HUES48 (cell line): ENCODE measurements around the gene DDA1.
"Not testable (repeated sequence)": the region's sequence is repeated elsewhere in the genome, so short reads cannot be mapped to it uniquely, and the experiment has no call there.

Experiments
- H3K27ac ChIP-seq: one replicate; pipeline ENCODE4 v1.7.0; 2013; ENCODE audit warnings: low read depth, low read length, inconsistent platforms
- H3K27me3 ChIP-seq: 2 replicates; pipeline ENCODE4 v1.6.1; 2013; ENCODE audit warnings: mild to moderate bottlenecking, low read length; ENCODE audit not compliant: control insufficient read depth, insufficient read depth
- H3K36me3 ChIP-seq: 2 replicates; pipeline ENCODE4 v1.6.1; 2013; ENCODE audit warnings: low read length; ENCODE audit not compliant: control insufficient read depth, insufficient read depth
- H3K4me1 ChIP-seq: 2 replicates; pipeline ENCODE4 v1.6.1; 2013; ENCODE audit warnings: mild to moderate bottlenecking, low read length; ENCODE audit not compliant: control insufficient read depth, insufficient read depth
- H3K4me3 ChIP-seq: 2 replicates; pipeline ENCODE4 v1.5.1; 2013; ENCODE audit warnings: mild to moderate bottlenecking, low read depth, low read length
- H3K9ac ChIP-seq: 2 replicates; pipeline ENCODE4 v1.6.1; 2013; ENCODE audit warnings: mild to moderate bottlenecking, low read depth, low read length, moderate library complexity
- H3K9me3 ChIP-seq: 2 replicates; pipeline ENCODE4 v1.6.1; 2013; ENCODE audit warnings: low read length; ENCODE audit not compliant: control insufficient read depth, insufficient read depth

Gene DDA1

DNA sequence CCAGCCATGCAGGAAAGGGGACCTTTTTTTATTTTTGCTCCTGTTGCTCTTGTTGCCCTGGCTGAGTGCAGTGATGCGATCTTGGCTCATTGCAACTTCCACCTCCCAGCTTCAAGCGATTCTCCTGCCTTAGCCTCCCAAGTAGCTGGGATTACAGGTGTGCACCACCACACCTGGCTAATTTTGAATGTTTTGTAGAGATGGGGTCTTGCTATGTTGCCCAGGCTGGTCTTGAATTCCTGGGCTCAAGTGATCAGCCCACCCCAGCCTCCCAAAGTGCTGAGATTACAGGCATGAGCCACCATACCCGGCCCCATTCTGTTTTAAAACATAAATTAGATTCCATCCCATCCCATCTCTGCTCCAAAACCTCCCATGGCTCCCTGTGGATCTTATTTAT is 34.5 kb upstream of the DDA1 start:
- peaks cover 81% of the 10 kb centered on the region for H3K36me3 ChIP-seq
- H3K4me3 ChIP-seq, H3K27ac ChIP-seq, H3K9ac ChIP-seq, H3K27me3 ChIP-seq, H3K4me1 ChIP-seq, H3K9me3 ChIP-seq: not testable (repeated sequence)

DNA sequence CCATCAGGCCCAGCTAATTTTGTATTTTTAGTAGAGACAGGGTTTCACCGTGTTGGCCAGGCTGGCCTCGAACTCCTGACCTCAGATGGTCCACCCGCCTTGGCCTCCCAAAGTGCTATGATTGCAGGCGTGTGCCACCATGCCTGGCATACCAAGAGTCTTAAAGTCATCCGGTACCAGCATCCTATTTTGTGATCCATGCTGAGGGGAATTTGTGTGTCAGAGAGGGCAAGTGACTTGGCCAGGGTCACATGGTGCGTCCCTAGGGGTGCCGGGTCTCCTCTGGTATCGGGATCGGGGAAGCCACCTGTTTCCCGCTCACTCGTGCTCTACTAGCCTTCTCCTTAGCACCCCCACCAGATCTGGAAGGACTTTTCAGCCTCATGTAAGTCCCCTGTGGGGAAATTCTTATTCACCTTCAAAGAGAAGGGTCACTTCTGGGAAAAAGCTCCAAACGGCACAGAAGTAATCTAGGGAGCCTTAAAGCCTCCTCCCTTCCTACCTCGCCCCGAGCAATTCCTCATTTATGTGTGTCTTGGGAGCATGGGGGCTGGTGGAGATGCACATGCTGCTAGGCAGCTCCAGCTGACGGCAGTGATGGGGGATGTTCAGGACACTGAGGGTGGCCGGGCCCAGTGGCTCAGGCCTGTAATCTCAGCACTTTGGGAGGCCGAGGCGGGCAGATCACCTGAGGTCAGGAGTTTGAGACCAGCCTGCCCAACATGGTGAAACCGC is 33.8 kb upstream of the DDA1 start:
- H3K36me3 ChIP-seq: peaks cover 76% of the 10 kb centered on the region
- no peak overlapping the region for H3K9ac ChIP-seq
- no peaks in the 10 kb centered on the region for H3K27me3 ChIP-seq
- no peaks in the 10 kb centered on the region for H3K9me3 ChIP-seq
- H3K4me1 ChIP-seq: no peaks in the 10 kb centered on the region
- no peak overlapping the region for H3K4me3 ChIP-seq
- no peak overlapping the region for H3K27ac ChIP-seq

- Histone ChIP-seq H3K4me1 (no peaks in the 10 kb centered on the region), H3K4me3 (no peak overlapping the region), H3K36me3 (peaks cover 55% of the 10 kb centered on the region)
Measured at GRCh38 chr19:17279436-17279835, 29.9 kb upstream of the DDA1 start.

GRCh38 chr19:17281391-17282304 is 27.7 kb upstream of the DDA1 start, which contains the start of gene ANKLE1:
Gene ANKLE1 (plus strand): TSS chr19:17281901. CDS start chr19:17281921, 20 bp downstream.
- no peak within 1 kb of the TSS; the same call in 1 of the 2 replicates for H3K9ac ChIP-seq
- H3K4me3 ChIP-seq: peak within 1 kb of the TSS; percentile 63
- H3K27ac ChIP-seq: no peak within 1 kb of the TSS
- no peaks in the 10 kb centered on the region for H3K4me1 ChIP-seq
- H3K9me3 ChIP-seq: no peaks in the 10 kb centered on the region
- H3K36me3 ChIP-seq: peaks cover 46% of the 10 kb centered on the region
- H3K27me3 ChIP-seq: peaks cover 9% of the 10 kb centered on the region; the same call in 1 of the 2 replicates

More at GRCh38 chr19:17279436-17279835, 29.9 kb upstream of the DDA1 start:
- no peak overlapping the region for H3K9ac ChIP-seq
- H3K27me3 ChIP-seq: peaks cover 9% of the 10 kb centered on the region; the same call in 1 of the 2 replicates
- no peaks in the 10 kb centered on the region for H3K9me3 ChIP-seq
- H3K27ac ChIP-seq: no peak overlapping the region

DNA sequence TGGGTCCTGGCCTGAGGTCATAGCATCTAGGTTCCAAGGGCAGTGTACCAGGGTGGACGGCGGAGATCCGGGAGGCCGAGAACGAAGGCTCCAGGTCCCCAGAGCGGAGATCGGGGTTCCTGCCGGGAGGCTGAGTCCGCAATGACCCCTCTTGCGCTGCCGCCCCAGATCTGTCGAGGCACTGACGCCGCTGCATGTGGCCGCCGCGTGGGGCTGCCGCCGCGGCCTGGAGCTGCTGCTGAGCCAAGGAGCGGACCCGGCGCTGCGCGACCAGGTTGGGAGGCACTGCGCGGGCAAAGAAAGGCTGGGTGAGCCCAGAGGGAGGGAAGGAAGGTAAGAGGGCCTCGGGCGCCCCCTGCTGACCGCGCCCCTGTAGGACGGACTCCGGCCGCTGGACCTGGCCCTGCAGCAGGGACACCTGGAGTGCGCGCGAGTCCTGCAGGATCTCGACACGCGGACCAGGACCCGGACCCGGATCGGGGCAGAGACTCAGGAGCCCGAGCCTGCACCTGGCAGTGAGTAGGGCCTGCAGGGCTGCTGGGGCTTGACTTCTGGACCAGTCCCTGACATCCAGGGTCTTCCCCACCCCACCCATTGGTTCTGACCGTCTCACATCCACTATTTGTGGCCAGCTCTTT is 26.8 kb upstream of the DDA1 start:
- no peaks in the 10 kb centered on the region for H3K4me1 ChIP-seq
- peaks cover 39% of the 10 kb centered on the region for H3K36me3 ChIP-seq
- peaks cover 9% of the 10 kb centered on the region; the same call in 1 of the 2 replicates for H3K27me3 ChIP-seq
- H3K9me3 ChIP-seq: no peaks in the 10 kb centered on the region
- H3K27ac ChIP-seq: no peak overlapping the region
- peak overlapping the region; percentile 63 for H3K4me3 ChIP-seq
- H3K9ac ChIP-seq: no peak overlapping the region; the same call in 1 of the 2 replicates

GRCh38 chr19:17283504-17283996 is 25.8 kb upstream of the DDA1 start:
- no peak overlapping the region for H3K4me3 ChIP-seq
- H3K36me3 ChIP-seq: peaks cover 35% of the 10 kb centered on the region
- no peak overlapping the region for H3K27ac ChIP-seq
- no peaks in the 10 kb centered on the region for H3K9me3 ChIP-seq
- no peaks in the 10 kb centered on the region for H3K4me1 ChIP-seq
- H3K27me3 ChIP-seq: peaks cover 9% of the 10 kb centered on the region; the same call in 1 of the 2 replicates
- no peak overlapping the region for H3K9ac ChIP-seq

- Histone ChIP-seq H3K36me3 (peaks cover 24% of the 10 kb centered on the region), H3K4me3 (no peak overlapping the region), H3K27ac (no peak overlapping the region), H3K27me3 (peaks cover 9% of the 10 kb centered on the region; the same call in 1 of the 2 replicates), H3K4me1 (no peaks in the 10 kb centered on the region), H3K9ac (no peak overlapping the region), H3K9me3 (no peaks in the 10 kb centered on the region)
Measured at GRCh38 chr19:17285415-17286135, 23.8 kb upstream of the DDA1 start.

DNA sequence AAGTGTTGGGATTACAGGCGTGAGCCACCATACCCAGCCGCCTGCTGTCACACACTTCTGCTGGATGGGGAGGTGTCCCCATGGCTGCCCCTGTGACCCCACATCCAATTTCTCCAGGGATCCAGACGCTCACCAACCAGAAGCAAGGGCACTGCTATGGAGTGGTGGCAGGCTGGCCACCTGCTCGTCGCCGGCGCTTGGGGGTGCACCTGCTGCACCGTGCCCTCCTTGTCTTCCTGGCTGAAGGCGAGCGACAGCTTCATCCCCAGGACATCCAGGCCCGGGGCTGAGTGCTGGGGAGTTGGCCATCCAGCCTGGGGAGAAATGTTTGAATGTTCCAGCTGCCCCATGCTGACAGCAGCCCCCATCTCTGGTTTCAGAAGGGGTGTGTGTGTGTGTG is 23.1 kb upstream of the DDA1 start:
- Histone ChIP-seq H3K9ac (no peak overlapping the region), H3K4me3 (no peak overlapping the region), H3K9me3 (no peaks in the 10 kb centered on the region), H3K27me3 (peaks cover 9% of the 10 kb centered on the region; the same call in 1 of the 2 replicates), H3K36me3 (peaks cover 24% of the 10 kb centered on the region), H3K27ac (no peak overlapping the region), H3K4me1 (no peaks in the 10 kb centered on the region)

GRCh38 chr19:17286752-17287151 is 22.6 kb upstream of the DDA1 start:
- no peaks in the 10 kb centered on the region for H3K9me3 ChIP-seq
- no peak overlapping the region for H3K9ac ChIP-seq
- 0 out of 2 replicates have a peak, but pooled peaks cover 5% of the 10 kb centered on the region for H3K27me3 ChIP-seq
- H3K36me3 ChIP-seq: peaks cover 24% of the 10 kb centered on the region
- no peaks in the 10 kb centered on the region for H3K4me1 ChIP-seq
- H3K4me3 ChIP-seq: no peak overlapping the region
- H3K27ac ChIP-seq: no peak overlapping the region

DNA sequence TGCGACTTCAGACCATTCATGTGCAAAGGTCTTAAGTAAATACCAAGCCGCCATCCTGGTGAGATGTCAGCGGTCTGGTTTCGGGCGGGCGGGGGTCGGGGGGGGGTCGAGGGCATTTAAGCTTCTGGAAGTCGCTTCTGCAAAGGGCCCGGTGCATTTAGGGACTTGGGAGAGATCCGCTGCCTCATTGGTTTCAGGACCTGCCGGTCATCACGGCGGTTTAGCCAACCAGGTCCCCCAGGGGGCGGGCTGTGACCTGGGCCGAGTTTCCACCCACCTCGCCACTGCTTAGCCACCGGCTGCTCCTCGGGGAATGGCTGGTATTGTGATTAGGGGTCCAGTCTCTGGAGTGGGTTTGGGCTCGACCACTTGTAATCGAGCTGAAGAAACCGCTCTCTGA is 19.9 kb upstream of the DDA1 start:
- H3K9ac ChIP-seq: no peak overlapping the region
- peaks cover 3% of the 10 kb centered on the region; the same call in 1 of the 2 replicates for H3K4me1 ChIP-seq
- no peaks in the 10 kb centered on the region for H3K27me3 ChIP-seq
- peaks cover 15% of the 10 kb centered on the region for H3K36me3 ChIP-seq
- H3K9me3 ChIP-seq: no peaks in the 10 kb centered on the region
- no peak overlapping the region for H3K27ac ChIP-seq
- H3K4me3 ChIP-seq: peak overlapping the region; percentile 19; the same call in 1 of the 2 replicates
